GM18520 (cell line): Measurements from ENCODE around the gene SLC35F1.
A peak's percentile ranks its signal among the peaks of the same experiment; 100 is the strongest.

Experiments
- ATAC-seq: cut with Tn5 transposase; IDR thresholded peaks from one replicate; pipeline ENCODE4 v1.9.1; 2021; ENCODE audit not compliant: unreplicated experiment

The SLC35F1 gene

GRCh38 chr6:118186672-118187567, 279.9 kb downstream of the SLC35F1 start:
- ATAC-seq: peak; percentile 51

- ATAC-seq: peak; percentile 22
Measured at GRCh38 chr6:118187568-118188164, 280.6 kb downstream of the SLC35F1 start.

- no peak for ATAC-seq
Measured at GRCh38 chr6:118188561-118188960, 281.5 kb downstream of the SLC35F1 start.

- no peak for ATAC-seq
Measured at GRCh38 chr6:118197539-118197938, 290.5 kb downstream of the SLC35F1 start.

- no peak for ATAC-seq
Measured at GRCh38 chr6:118198746-118199145, 291.7 kb downstream of the SLC35F1 start.

GRCh38 chr6:118200160-118200559, 293.1 kb downstream of the SLC35F1 start:
- ATAC-seq: no peak

GRCh38 chr6:118202517-118202916, 295.5 kb downstream of the SLC35F1 start:
- ATAC-seq: no peak

- no peak for ATAC-seq
Measured at GRCh38 chr6:118203545-118203944, 296.5 kb downstream of the SLC35F1 start.

- ATAC-seq: no peak
Measured at GRCh38 chr6:118206221-118206620, 299.2 kb downstream of the SLC35F1 start.

GRCh38 chr6:118207947-118208346, 300.9 kb downstream of the SLC35F1 start:
- no peak for ATAC-seq

GRCh38 chr6:118212451-118213173, 305.5 kb downstream of the SLC35F1 start:
- ATAC-seq: no peak

- ATAC-seq: no peak
Measured at GRCh38 chr6:118215269-118215668, 308.2 kb downstream of the SLC35F1 start.

GRCh38 chr6:118216751-118217150, 309.7 kb downstream of the SLC35F1 start:
- no peak for ATAC-seq

GRCh38 chr6:118218156-118218555, 311.1 kb downstream of the SLC35F1 start:
- ATAC-seq: no peak

GRCh38 chr6:118220429-118221128, 313.5 kb downstream of the SLC35F1 start:
- ATAC-seq: no peak

GRCh38 chr6:118223316-118223715, 316.3 kb downstream of the SLC35F1 start:
- no peak for ATAC-seq

- no peak for ATAC-seq
Measured at GRCh38 chr6:118228886-118229285, 321.8 kb downstream of the SLC35F1 start.

GRCh38 chr6:118240878-118241528, 333.9 kb downstream of the SLC35F1 start:
- peak; percentile 68 for ATAC-seq

- ATAC-seq: no peak
Measured at GRCh38 chr6:118246406-118246805, 339.3 kb downstream of the SLC35F1 start.

GRCh38 chr6:118248171-118248570, 341.1 kb downstream of the SLC35F1 start:
- no peak for ATAC-seq

- ATAC-seq: no peak
Measured at GRCh38 chr6:118249680-118250079, 342.6 kb downstream of the SLC35F1 start.
